SKM-1 treated with dmso at 0.1 percent for 144 hours (cell line): ENCODE data around the gene PRMT7.

Experiments
- DNase-seq: peaks from one replicate; lab custom pipeline; 2025; ENCODE audit not compliant: unreplicated experiment; lab: John Stamatoyannopoulos, UW

PRMT7 gene

DNA sequence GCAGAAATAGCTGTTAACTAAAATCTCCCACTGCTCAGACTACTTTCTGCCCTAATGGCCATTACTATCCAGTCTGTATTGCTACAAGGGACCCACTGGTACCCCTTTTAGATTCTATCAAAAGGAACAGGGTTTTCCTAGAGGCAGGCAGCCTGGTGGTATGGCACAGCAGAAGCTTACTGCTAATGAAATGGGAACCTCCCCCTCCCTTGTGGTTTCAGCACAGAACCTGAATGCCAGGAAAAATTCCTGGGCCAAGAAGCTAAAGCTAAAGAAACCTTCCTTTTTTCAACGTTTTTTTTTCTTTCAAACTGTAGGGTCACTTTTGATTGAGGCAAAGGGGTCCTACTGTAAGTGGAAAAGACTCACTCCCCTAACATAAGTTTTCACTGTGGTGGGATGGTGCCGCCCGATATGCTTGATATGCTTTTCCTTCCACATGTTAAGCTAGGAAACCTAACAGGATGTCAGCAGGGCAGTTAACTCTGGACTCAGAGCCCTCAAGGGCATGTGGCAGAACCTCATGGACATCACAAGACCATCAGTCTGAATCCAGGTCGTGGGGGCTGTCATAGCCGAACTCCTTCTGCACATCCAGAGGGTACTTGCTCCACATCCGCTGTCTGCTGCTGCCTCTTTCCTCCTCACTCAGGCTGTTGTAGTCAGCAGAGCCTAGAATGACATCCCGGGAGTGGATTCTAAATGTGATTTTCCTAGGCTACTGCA is 9.9 kb upstream of the PRMT7 start:
- no peak for DNase-seq

DNA sequence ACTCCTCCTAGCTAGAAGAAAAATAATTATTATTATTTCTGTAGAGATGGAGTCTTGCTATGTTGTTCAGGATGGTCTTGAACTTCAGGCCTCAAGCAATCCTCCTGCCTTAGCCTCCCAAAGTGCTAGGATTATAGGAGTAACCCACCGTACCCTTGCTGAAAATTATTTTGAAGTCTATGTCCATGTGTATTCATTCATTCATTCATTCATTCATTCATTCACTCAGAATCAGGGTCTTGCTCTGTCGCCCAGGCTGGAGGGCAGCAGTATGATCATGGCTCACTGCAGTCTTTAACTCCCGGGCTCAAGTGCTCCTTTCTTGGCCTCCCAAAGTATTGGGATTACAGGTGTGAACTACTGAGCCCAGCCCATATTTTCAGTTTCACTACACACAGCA is 4.2 kb upstream of the PRMT7 start:
- no peak for DNase-seq

GRCh38 chr16:68309799-68310198 is 1.0 kb upstream of the PRMT7 start:
- no peak for DNase-seq

GRCh38 chr16:68310437-68310773 is 414 bp upstream of the PRMT7 start:
- no peak for DNase-seq

DNA sequence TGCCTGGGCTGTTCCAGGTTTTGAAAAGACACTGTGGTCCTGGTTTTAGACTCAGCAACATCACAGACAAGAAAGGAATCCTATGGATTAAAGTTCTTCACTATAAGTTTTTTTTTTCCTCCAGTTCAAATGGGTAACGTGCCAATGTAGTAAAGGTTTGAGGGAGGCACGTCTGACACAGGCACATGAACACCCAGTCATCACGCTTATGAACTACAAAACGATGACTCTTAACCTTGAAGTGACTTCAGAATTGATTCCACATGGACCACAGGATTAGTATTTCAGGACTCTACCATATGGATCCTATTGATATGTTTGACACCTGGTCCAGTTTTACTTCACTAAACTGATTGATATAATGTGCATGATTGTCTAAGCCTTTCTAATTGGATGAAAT is 2.3 kb downstream of the PRMT7 start:
- DNase-seq = no peak

GRCh38 chr16:68319185-68319908 is 8.5 kb downstream of the PRMT7 start:
- DNase-seq = no peak

DNA sequence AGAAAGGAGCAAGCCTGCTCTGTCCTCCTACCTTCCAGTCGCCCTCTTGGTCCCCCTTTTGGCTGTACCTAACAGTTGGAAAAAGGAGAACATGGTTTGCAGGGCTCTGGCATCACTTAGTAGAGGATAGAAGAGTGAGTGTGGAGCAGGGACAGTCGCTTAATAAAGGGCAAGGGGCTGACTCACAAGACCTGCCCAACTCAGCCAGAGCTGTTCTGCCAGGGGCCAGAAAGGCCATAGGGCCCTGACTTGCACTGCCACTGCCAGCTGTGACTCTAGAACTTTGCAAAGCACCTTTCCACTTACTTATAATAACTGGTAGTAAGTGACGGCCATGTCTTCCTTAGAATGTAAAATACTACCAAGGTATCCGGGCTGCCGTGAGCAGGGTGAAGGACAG is 13.5 kb downstream of the PRMT7 start:
- no peak for DNase-seq

DNA sequence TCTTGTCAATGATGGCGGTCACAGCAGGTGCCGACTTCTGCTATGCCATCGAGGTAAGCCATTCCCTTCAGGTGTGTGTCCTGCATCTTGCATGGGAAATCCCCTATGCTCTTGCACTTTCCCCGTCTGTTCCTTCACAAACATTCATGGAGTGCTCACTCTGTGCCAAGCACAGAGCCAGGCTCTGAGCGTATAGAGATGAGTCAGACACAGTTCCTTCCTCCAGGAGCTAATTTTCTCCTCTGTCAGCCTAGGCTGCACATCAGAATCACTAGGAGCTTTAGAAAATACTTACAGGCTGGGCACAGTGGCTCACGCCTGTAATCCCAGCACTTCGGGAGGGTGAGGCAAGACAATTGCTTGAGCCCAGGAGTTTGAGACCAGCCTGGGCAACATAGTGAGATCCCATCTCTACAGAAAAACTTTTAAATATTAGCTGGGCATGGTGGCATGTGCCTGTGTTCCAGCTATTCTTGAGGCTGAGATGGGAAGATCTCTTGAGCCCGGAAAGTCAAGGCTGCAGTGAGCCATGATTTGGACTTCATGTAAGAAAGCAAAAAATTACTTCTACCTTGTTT is 14.1 kb downstream of the PRMT7 start:
- no peak for DNase-seq

DNA sequence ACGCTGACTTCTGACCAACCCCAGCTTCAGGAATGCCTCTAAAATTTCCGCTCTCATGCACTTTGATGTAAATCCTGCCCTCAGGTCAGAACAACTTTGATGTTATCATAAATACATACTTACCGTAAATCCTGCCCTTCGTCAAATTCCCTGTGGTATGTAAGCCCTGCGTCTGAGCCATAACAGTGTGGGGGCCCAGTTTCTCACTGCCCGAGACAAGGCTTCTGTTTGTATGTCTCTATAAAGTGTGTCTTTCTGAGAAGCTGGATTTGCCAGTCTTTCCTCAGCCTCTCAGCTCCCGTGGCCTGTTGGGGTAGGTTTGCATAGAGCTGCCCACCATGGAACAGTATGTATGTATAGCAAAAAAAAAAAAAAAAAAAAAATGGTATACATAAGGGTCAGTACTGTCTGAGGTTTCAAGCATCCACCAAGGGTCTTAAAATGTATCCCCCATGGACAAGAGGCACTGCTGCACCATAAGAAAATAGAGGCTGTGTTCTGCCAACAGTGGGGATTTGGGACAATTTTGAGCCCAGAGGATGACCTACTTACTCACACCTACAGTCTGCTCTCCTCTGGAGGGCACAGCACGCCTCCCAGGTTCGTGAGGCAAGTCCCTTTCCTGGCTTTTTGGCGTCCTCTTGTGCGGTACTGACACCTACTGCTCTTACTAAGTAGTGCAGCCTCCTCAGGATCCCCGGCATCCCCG is 17.5 kb downstream of the PRMT7 start:
- peak; percentile 70 for DNase-seq

GRCh38 chr16:68328860-68329390 is 18.1 kb downstream of the PRMT7 start:
- no peak for DNase-seq

- DNase-seq = no peak
Measured at GRCh38 chr16:68331879-68332410, 21.1 kb downstream of the PRMT7 start.

GRCh38 chr16:68332411-68333121 is 21.7 kb downstream of the PRMT7 start:
- peak; percentile 96 for DNase-seq

- no peak for DNase-seq
Measured at GRCh38 chr16:68335175-68335574, 24.4 kb downstream of the PRMT7 start.

GRCh38 chr16:68338326-68339119 is 27.7 kb downstream of the PRMT7 start:
- DNase-seq = no peak

- DNase-seq = no peak
Measured at GRCh38 chr16:68339214-68339613, 28.4 kb downstream of the PRMT7 start.

- DNase-seq = no peak
Measured at GRCh38 chr16:68342620-68343019, 31.8 kb downstream of the PRMT7 start.

DNA sequence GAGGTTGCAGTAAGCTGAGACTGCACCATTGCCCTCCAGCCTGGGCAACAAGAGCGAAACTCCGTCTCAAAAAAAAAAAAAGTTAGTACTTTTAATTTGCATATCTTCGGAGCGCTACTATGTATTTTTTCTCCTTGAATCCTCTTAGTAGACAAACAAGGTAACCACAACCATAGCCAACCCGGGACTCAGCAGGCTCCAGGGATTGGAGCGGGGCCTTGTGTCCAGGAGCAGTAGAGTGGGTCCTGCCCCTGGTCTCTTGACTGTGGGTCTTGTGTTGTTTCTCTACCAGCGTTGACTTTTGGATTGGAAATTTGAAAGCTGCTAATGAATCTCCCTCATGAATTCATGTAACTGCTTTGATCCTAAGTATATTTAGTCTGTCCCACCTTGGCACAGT is 32.3 kb downstream of the PRMT7 start:
- no peak for DNase-seq

- no peak for DNase-seq
Measured at GRCh38 chr16:68344252-68344651, 33.4 kb downstream of the PRMT7 start.

- no peak for DNase-seq
Measured at GRCh38 chr16:68345351-68345810, 34.6 kb downstream of the PRMT7 start.
